GM18519 (cell line): ENCODE data around the gene ITPKC.
"Not testable (repeated sequence)": the region's sequence is repeated elsewhere in the genome, so short reads cannot be mapped to it uniquely, and the experiment has no call there.

Experiments used
- ATAC-seq: cut with Tn5 transposase; IDR thresholded peaks from one replicate; pipeline ENCODE4 v1.9.1; 2021; ENCODE audit warnings: mild to moderate bottlenecking, moderate library complexity; ENCODE audit not compliant: unreplicated experiment, low FRiP score

ITPKC gene

GRCh38 chr19:40784146-40784545 is 67.2 kb downstream of the ITPKC start:
- ATAC-seq = not testable (repeated sequence)

- ATAC-seq = no peak
Observed at GRCh38 chr19:40785526-40785925, 68.6 kb downstream of the ITPKC start.

GRCh38 chr19:40786060-40787037 is 69.4 kb downstream of the ITPKC start:
- ATAC-seq = no peak
